AG09309 (cell line): ENCODE results near the gene ERCC4.

Experiments
- DNase-seq: peaks from one replicate; pipeline ENCODE4 v3.0.0-alpha.2; 2010; ENCODE audit warnings: low read depth
- H3K4me3 ChIP-seq: 2 replicates; pipeline ENCODE4 v1.5.1; 2011; ENCODE audit warnings: mild to moderate bottlenecking, low read depth, low read length, moderate library complexity; ENCODE audit not compliant: control insufficient read depth
- TF ChIP-seq, protein P1 (sequence below): IDR thresholded peaks from 2 replicates; pipeline ENCODE4 v1.5.1; 2011; ENCODE audit warnings: mild to moderate bottlenecking, low read depth, low read length, inconsistent platforms; ENCODE audit not compliant: insufficient read depth, control insufficient read depth; ENCODE audit errors: missing control alignments

Gene ERCC4

GRCh38 chr16:13926891-13927290 lies 6.9 kb downstream of the ERCC4 start:
- TF ChIP-seq, protein P1, sequence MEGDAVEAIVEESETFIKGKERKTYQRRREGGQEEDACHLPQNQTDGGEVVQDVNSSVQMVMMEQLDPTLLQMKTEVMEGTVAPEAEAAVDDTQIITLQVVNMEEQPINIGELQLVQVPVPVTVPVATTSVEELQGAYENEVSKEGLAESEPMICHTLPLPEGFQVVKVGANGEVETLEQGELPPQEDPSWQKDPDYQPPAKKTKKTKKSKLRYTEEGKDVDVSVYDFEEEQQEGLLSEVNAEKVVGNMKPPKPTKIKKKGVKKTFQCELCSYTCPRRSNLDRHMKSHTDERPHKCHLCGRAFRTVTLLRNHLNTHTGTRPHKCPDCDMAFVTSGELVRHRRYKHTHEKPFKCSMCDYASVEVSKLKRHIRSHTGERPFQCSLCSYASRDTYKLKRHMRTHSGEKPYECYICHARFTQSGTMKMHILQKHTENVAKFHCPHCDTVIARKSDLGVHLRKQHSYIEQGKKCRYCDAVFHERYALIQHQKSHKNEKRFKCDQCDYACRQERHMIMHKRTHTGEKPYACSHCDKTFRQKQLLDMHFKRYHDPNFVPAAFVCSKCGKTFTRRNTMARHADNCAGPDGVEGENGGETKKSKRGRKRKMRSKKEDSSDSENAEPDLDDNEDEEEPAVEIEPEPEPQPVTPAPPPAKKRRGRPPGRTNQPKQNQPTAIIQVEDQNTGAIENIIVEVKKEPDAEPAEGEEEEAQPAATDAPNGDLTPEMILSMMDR = no peak
- no peak overlapping the region for H3K4me3 ChIP-seq
- no peak for DNase-seq

GRCh38 chr16:13928646-13929045 lies 8.7 kb downstream of the ERCC4 start:
- DNase-seq = no peak
- H3K4me3 ChIP-seq = no peak overlapping the region
- TF ChIP-seq, protein P1 = no peak

- TF ChIP-seq, protein P1 = no peak
- no peak overlapping the region for H3K4me3 ChIP-seq
- no peak for DNase-seq
These were observed 11.9 kb downstream of the ERCC4 start for GRCh38 chr16:13931845-13932244.

DNA sequence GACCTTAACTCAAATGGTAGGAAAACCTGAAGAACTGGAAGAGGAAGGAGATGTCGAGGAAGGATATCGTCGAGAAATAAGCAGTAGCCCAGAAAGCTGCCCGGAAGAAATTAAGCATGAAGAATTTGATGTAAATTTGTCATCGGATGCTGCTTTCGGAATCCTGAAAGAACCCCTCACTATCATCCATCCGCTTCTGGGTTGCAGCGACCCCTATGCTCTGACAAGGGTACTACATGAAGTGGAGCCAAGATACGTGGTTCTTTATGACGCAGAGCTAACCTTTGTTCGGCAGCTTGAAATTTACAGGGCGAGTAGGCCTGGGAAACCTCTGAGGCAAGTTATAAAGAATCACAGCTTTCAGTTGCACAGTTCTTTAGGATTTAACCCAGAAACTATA lies 15.5 kb downstream of the ERCC4 start:
- DNase-seq = no peak
- TF ChIP-seq, protein P1 = peak; percentile 41
- no peak overlapping the region for H3K4me3 ChIP-seq

- DNase-seq = no peak
- TF ChIP-seq, protein P1 = no peak
- H3K4me3 ChIP-seq = no peak overlapping the region
These were observed 16.2 kb downstream of the ERCC4 start for GRCh38 chr16:13936155-13936554.

DNA sequence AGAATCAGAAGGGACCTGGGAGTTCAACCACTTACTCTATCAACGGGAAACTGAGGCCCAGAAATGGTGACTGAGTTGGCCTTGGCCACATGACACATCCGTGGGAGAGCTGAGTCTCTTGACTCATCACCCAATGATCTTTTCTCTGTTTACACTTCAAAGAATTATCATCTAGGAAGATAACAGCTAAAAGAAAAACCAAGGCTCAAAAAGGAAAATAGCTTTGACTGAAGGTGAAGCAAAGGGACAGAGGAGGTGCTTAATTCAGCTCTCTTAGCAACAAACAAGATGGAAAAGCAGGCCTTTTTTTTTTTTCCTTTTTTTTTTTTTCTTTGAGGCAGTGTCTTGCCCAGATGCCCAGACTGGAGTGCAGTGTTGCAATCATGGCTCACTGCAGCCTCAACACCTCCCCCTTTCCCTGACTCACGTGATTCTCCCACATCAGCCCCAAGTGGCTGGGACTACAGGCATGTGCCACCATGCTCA lies 16.7 kb downstream of the ERCC4 start:
- TF ChIP-seq, protein P1 = no peak
- no peak for DNase-seq
- no peak overlapping the region for H3K4me3 ChIP-seq

GRCh38 chr16:13937411-13937810 lies 17.5 kb downstream of the ERCC4 start:
- no peak overlapping the region for H3K4me3 ChIP-seq
- DNase-seq = no peak

More at GRCh38 chr16:13937411-13937810, 17.5 kb downstream of the ERCC4 start:
- TF ChIP-seq, protein P1 = no peak
